Karpas-422 (cell line): ENCODE results near the gene HNMT. TPM values are rescaled to one million over a fixed set of nuclear protein-coding genes. Genes with fewer than 3 reads are reported as not detected.

Experiments used
- DNase-seq: peaks from one replicate; pipeline ENCODE4 v3.0.0-alpha.2; 2015
- H2AFZ ChIP-seq: fragments of 200-600 bp; sonication (generic); 2 replicates; pipeline ENCODE4 v1.6.1; 2014; ENCODE audit warnings: antibody characterized with exemption, low read length, mixed read lengths
- H3K27ac ChIP-seq: fragments of 200-600 bp; sonication (generic); 2 replicates; pipeline ENCODE4 v1.5.1; 2014; ENCODE audit warnings: mild to moderate bottlenecking, low read length, moderate library complexity
- H3K27me3 ChIP-seq: fragments of 200-600 bp; sonication (generic); 2 replicates; pipeline ENCODE4 v1.6.1; 2014; ENCODE audit warnings: low read length, mixed read lengths
- H3K36me3 ChIP-seq: fragments of 200-600 bp; sonication (generic); 2 replicates; pipeline ENCODE4 v1.6.1; 2014; ENCODE audit warnings: low read length, mixed read lengths; ENCODE audit not compliant: insufficient read depth
- H3K4me1 ChIP-seq: fragments of 200-600 bp; sonication (generic); 2 replicates; pipeline ENCODE4 v1.6.1; 2014; ENCODE audit warnings: mild to moderate bottlenecking, low read length, mixed read lengths
- H3K4me2 ChIP-seq: fragments of 200-600 bp; sonication (generic); 2 replicates; pipeline ENCODE4 v1.6.1; 2014; ENCODE audit warnings: low read length, low read depth, mild to moderate bottlenecking; ENCODE audit not compliant: poor library complexity, severe bottlenecking
- H3K4me3 ChIP-seq: fragments of 200-600 bp; sonication (generic); 2 replicates; pipeline ENCODE4 v1.5.1; 2014; ENCODE audit warnings: mild to moderate bottlenecking, antibody characterized with exemption, low read length, mixed read lengths
- H3K79me2 ChIP-seq: fragments of 200-600 bp; sonication (generic); 2 replicates; pipeline ENCODE4 v1.6.1; 2014; ENCODE audit warnings: mild to moderate bottlenecking, low read length, mixed read lengths
- H3K9ac ChIP-seq: fragments of 200-600 bp; sonication (generic); 2 replicates; pipeline ENCODE4 v1.6.0; 2014; ENCODE audit warnings: low read length
- H3K9me2 ChIP-seq: fragments of 200-600 bp; sonication (generic), shearing (Covaris generic); replicated peaks from 2 replicates; pipeline ENCODE4 v1.6.0; 2014; ENCODE audit warnings: mild to moderate bottlenecking, low read length, moderate library complexity; ENCODE audit not compliant: insufficient read depth
- H3K9me3 ChIP-seq: fragments of 300-700, 200-600 bp; sonication (generic); 2 replicates; pipeline ENCODE4 v1.6.1; 2014; ENCODE audit warnings: low read length, mixed read lengths
- H4K20me1 ChIP-seq: fragments of 200-600 bp; sonication (generic); 2 replicates; pipeline ENCODE4 v1.6.1; 2014; ENCODE audit warnings: mild to moderate bottlenecking, antibody characterized with exemption, low read length, low read depth; ENCODE audit not compliant: insufficient read depth
- total RNA-seq: library from RNA; depleted of rRNA; stranded (reverse); fragments of >200 nt; shearing (Covaris generic); gene quantifications from 2 replicates; pipeline ENCODE4 v1.2.3, GENCODE V29; 2014; ENCODE audit warnings: low replicate concordance

Gene HNMT
- total RNA-seq, 1 experiment from 2014 or later, result not detected

- Histone ChIP-seq H3K9ac (no peak overlapping the region), H3K27me3 (no peaks in the 10 kb centered on the region), H2AFZ (no peak overlapping the region), H3K36me3 (no peaks in the 10 kb centered on the region), H3K4me1 (no peaks in the 10 kb centered on the region), H3K79me2 (no peaks in the 10 kb centered on the region), H3K4me3 (no peak overlapping the region), H3K4me2 (no peak overlapping the region), H3K9me3 (no peaks in the 10 kb centered on the region), H3K27ac (no peak overlapping the region), H4K20me1 (no peaks in the 10 kb centered on the region), H3K9me2 (no peaks in the 10 kb centered on the region)
- no peak for DNase-seq
These were observed 34.1 kb upstream of the HNMT start for GRCh38 chr2:137930146-137930545.

GRCh38 chr2:137935591-137935990 lies 28.7 kb upstream of the HNMT start:
- Histone ChIP-seq H3K4me2 (no peak overlapping the region), H3K27ac (no peak overlapping the region), H3K9me3 (no peaks in the 10 kb centered on the region), H2AFZ (no peak overlapping the region), H3K4me3 (no peak overlapping the region), H3K27me3 (no peaks in the 10 kb centered on the region), H3K36me3 (no peaks in the 10 kb centered on the region), H3K9ac (no peak overlapping the region), H3K79me2 (no peaks in the 10 kb centered on the region), H4K20me1 (no peaks in the 10 kb centered on the region), H3K9me2 (no peaks in the 10 kb centered on the region), H3K4me1 (no peaks in the 10 kb centered on the region)
- no peak for DNase-seq

- Histone ChIP-seq H3K27ac (no peak overlapping the region), H3K27me3 (no peaks in the 10 kb centered on the region), H2AFZ (no peak overlapping the region), H3K79me2 (no peaks in the 10 kb centered on the region), H4K20me1 (no peaks in the 10 kb centered on the region), H3K36me3 (no peaks in the 10 kb centered on the region), H3K4me3 (no peak overlapping the region), H3K9me2 (no peaks in the 10 kb centered on the region), H3K9ac (no peak overlapping the region), H3K4me2 (no peak overlapping the region), H3K9me3 (no peaks in the 10 kb centered on the region), H3K4me1 (no peaks in the 10 kb centered on the region)
- DNase-seq, result no peak
These were observed 27.0 kb upstream of the HNMT start for GRCh38 chr2:137937246-137937645.

GRCh38 chr2:137937778-137938177 lies 26.5 kb upstream of the HNMT start:
- no peaks in the 10 kb centered on the region for H3K9me2 ChIP-seq
- no peaks in the 10 kb centered on the region for H3K9me3 ChIP-seq
- H3K27me3 ChIP-seq, result no peaks in the 10 kb centered on the region
- H3K4me1 ChIP-seq, result no peaks in the 10 kb centered on the region
- no peaks in the 10 kb centered on the region for H3K36me3 ChIP-seq
- H3K79me2 ChIP-seq, result no peaks in the 10 kb centered on the region
- no peaks in the 10 kb centered on the region for H4K20me1 ChIP-seq
- no peak overlapping the region for H3K9ac ChIP-seq
- no peak overlapping the region for H3K27ac ChIP-seq
- H3K4me2 ChIP-seq, result no peak overlapping the region
- H2AFZ ChIP-seq, result no peak overlapping the region
- no peak for DNase-seq
- no peak overlapping the region for H3K4me3 ChIP-seq

GRCh38 chr2:137938204-137938603 lies 26.1 kb upstream of the HNMT start:
- Histone ChIP-seq H2AFZ (no peak overlapping the region), H3K9ac (no peak overlapping the region), H3K4me2 (no peak overlapping the region), H3K27ac (no peak overlapping the region), H3K4me3 (no peak overlapping the region), H4K20me1 (no peaks in the 10 kb centered on the region), H3K9me3 (no peaks in the 10 kb centered on the region), H3K27me3 (no peaks in the 10 kb centered on the region), H3K4me1 (no peaks in the 10 kb centered on the region), H3K36me3 (no peaks in the 10 kb centered on the region), H3K9me2 (no peaks in the 10 kb centered on the region), H3K79me2 (no peaks in the 10 kb centered on the region)
- DNase-seq, result no peak

GRCh38 chr2:137939026-137939425 lies 25.2 kb upstream of the HNMT start:
- H3K36me3 ChIP-seq, result no peaks in the 10 kb centered on the region
- no peaks in the 10 kb centered on the region for H3K79me2 ChIP-seq
- no peaks in the 10 kb centered on the region for H3K9me2 ChIP-seq
- no peak overlapping the region for H3K4me3 ChIP-seq
- DNase-seq, result no peak
- H2AFZ ChIP-seq, result no peak overlapping the region
- no peaks in the 10 kb centered on the region for H4K20me1 ChIP-seq
- no peak overlapping the region for H3K9ac ChIP-seq
- H3K27ac ChIP-seq, result no peak overlapping the region
- H3K9me3 ChIP-seq, result no peaks in the 10 kb centered on the region
- no peaks in the 10 kb centered on the region for H3K27me3 ChIP-seq
- no peaks in the 10 kb centered on the region for H3K4me1 ChIP-seq
- H3K4me2 ChIP-seq, result no peak overlapping the region

- Histone ChIP-seq H3K79me2 (no peaks in the 10 kb centered on the region), H3K27ac (no peak overlapping the region), H3K9ac (no peak overlapping the region), H2AFZ (no peak overlapping the region), H3K4me3 (no peak overlapping the region), H3K27me3 (no peaks in the 10 kb centered on the region), H3K4me1 (no peaks in the 10 kb centered on the region), H4K20me1 (no peaks in the 10 kb centered on the region), H3K9me2 (no peaks in the 10 kb centered on the region), H3K9me3 (no peaks in the 10 kb centered on the region), H3K4me2 (no peak overlapping the region), H3K36me3 (no peaks in the 10 kb centered on the region)
- DNase-seq, result no peak
These were observed 24.1 kb upstream of the HNMT start for GRCh38 chr2:137940154-137940553.

GRCh38 chr2:137942037-137942832 lies 22.0 kb upstream of the HNMT start:
- no peaks in the 10 kb centered on the region for H3K9me3 ChIP-seq
- H3K4me2 ChIP-seq, result no peak overlapping the region
- H2AFZ ChIP-seq, result no peak overlapping the region
- H4K20me1 ChIP-seq, result no peaks in the 10 kb centered on the region
- no peaks in the 10 kb centered on the region for H3K9me2 ChIP-seq
- H3K36me3 ChIP-seq, result no peaks in the 10 kb centered on the region
- no peak overlapping the region for H3K9ac ChIP-seq
- H3K4me1 ChIP-seq, result no peaks in the 10 kb centered on the region
- no peak overlapping the region for H3K4me3 ChIP-seq
- DNase-seq, result no peak
- H3K27ac ChIP-seq, result no peak overlapping the region
- no peaks in the 10 kb centered on the region for H3K27me3 ChIP-seq
- H3K79me2 ChIP-seq, result no peaks in the 10 kb centered on the region
